Coronary artery (tissue), 2 donors: ENCODE data around the gene FSTL4.

Source experiments
- DNase-seq: peaks from one replicate; pipeline ENCODE4 v3.0.0-alpha.2; 2017; ENCODE audit warnings: low spot score
- H3K27ac ChIP-seq, 2 donors: fragments of 200-600 bp; sonication (generic); one replicate each; pipeline ENCODE4 v1.5.1; 2016 to 2019
- H3K4me3 ChIP-seq: fragments of 200-600 bp; sonication (generic); 2 replicates; pipeline ENCODE4 v1.5.1; 2016; ENCODE audit warnings: mild to moderate bottlenecking, moderate library complexity
- CTCF ChIP-seq: fragments of 200-600 bp; sonication (generic); IDR thresholded peaks from one replicate; pipeline ENCODE4 v1.5.1; 2019; ENCODE audit warnings: antibody characterized with exemption

The FSTL4 gene

DNA sequence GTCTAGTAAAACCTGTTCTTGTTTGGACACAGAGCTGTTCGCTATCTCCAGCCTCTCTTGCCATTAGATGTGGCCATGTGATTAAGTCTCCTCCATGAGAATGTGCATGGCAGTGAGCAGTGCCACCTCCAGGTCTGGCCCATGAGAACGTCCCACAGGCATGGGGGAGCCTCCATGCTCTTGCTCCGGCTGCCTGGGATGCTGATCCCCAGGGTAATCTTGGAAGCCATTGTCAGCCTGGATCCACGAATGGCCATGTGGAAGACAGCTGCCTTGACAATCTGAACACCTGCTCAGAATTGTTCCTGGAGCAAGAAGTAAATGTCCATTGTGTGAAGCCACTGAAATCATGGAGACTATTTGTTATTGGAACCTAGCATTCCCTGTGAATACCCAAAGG lies 83.5 kb downstream of the FSTL4 start:
- DNase-seq, result no peak
- no peak for TF ChIP-seq CTCF
- Histone ChIP-seq H3K4me3 (no peak overlapping the region), H3K27ac (no peak overlapping the region)

DNA sequence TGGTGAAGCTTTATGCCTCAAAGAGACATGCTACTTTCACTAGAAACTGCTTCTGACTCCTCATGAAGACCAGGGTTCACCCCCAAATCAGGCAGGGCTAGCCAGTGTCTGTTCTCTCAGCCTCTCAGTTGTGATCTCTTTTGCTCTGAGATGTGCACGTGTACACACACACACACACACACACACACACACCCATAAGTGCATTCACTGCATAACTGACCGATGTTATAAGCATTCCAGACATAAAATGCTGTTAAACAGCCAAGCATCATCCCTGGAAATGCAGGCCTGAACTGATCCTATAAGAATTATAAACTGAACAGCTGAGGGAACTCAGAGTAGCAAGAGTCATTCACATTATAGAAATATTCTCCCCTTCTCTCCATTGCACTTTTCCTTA lies 85.0 kb downstream of the FSTL4 start:
- DNase-seq, result no peak
- no peak overlapping the region for H3K4me3 ChIP-seq
- no peak for TF ChIP-seq CTCF
- no peak overlapping the region for H3K27ac ChIP-seq

DNA sequence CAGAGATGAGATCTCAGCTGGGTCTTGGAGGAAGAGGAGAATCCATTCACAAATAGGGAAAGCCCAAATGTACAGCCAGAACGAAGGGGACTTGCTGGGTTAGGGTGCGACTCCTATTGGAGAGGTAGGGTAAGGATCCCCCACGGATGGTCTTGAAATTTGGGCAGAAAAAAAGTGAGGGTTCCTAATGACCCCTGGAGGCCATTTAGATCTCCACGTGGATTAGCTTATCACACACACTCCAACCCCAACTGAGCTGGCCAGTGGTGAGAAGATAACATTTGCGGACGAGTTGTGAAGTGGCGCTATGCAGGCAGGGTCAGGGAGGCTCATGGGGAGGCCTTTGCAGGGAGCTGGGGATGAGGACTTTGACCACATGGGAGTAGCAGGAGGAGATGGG lies 86.0 kb downstream of the FSTL4 start:
- H3K4me3 ChIP-seq, result no peak overlapping the region
- DNase-seq, result no peak
- TF ChIP-seq CTCF, result no peak

GRCh38 chr5:133525126-133525525 lies 87.2 kb downstream of the FSTL4 start:
- H3K27ac ChIP-seq, result no peak overlapping the region
- no peak for TF ChIP-seq CTCF
- no peak for DNase-seq
- no peak overlapping the region for H3K4me3 ChIP-seq

More for the DNA sequence above, 86.0 kb downstream of the FSTL4 start:
- H3K27ac ChIP-seq, result no peak overlapping the region

- TF ChIP-seq CTCF, result no peak
- DNase-seq, result no peak
- H3K4me3 ChIP-seq, result no peak overlapping the region
- no peak overlapping the region for H3K27ac ChIP-seq
Measured at GRCh38 chr5:133524666-133525065, 87.7 kb downstream of the FSTL4 start.

DNA sequence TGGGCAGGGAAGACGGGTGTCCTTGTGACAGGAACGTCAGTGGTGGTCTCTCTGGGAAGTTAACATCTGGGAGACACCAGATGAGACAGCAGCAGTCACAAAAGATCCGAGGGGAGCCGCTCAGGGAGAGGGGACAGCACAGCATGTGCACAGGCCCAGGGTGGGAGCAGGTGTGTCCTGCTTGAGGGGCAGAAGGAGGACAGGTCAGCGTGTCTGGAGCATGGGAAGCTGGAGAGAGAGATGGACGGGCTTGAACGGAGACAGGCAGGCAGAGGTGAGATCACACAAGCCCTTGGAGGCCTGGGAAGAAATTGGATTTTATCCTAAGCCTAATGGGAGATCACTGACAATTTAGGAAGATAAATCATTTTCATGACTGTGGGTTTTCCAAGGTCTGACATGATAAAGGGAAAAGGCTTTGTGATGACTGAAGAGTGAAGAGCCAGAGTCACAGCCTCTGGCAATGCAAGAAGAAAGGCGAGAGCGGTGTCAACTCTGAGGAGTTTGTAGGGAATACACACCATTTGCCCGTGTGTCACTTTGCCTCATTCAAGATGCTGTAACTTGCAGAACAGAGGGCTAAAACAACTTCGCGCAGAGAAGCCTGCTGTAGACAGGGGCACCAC lies 88.3 kb downstream of the FSTL4 start:
- no peak overlapping the region for H3K4me3 ChIP-seq
- no peak for DNase-seq
- no peak overlapping the region for H3K27ac ChIP-seq
- no peak for TF ChIP-seq CTCF

DNA sequence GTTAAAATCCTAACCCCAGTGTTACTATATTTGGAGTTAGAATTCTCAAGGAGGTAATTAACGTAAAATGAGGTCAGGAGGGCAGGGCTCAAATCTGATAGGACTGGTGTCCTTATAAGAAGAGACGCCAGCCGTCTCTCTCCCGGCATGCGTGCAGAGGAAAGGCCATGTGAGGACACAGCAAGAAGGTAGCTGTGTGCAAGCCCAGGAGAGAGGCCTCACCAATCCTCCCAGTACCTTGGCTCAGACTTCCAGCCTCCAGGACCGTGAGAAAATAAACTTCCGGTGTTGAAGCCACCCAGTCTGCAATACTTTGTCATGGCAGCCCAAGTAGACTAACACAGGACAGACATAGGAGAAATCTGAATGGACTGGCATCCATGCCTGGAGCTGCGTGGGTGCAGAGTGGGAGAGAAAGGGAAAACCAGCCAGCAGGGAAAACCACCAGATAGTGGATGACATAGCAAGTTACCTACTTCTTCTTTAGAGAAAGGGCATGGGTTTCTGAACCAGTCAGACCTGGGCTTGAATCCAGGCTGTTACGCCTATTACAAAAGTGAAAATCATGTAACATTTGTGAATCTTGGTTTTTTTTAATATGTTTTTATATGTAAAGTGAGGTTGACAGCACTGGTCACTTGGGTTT lies 89.2 kb downstream of the FSTL4 start:
- TF ChIP-seq CTCF, result no peak
- H3K4me3 ChIP-seq, result no peak overlapping the region
- DNase-seq, result no peak
- no peak overlapping the region for H3K27ac ChIP-seq
